ENCODE results near the gene SIK2. TPM values are rescaled to one million over a fixed set of nuclear protein-coding genes. Genes with fewer than 3 reads are reported as not detected.
A peak's percentile ranks its signal among the peaks of the same experiment; 100 is the strongest.

SIK2 gene
- total and polyA plus RNA-seq, 9 of the 15 experiments (the other 6 are each of a cell fraction or from before 2014, with no cell fraction given), result 0.74 to 11.6 (median 3.8) TPM

DNA sequence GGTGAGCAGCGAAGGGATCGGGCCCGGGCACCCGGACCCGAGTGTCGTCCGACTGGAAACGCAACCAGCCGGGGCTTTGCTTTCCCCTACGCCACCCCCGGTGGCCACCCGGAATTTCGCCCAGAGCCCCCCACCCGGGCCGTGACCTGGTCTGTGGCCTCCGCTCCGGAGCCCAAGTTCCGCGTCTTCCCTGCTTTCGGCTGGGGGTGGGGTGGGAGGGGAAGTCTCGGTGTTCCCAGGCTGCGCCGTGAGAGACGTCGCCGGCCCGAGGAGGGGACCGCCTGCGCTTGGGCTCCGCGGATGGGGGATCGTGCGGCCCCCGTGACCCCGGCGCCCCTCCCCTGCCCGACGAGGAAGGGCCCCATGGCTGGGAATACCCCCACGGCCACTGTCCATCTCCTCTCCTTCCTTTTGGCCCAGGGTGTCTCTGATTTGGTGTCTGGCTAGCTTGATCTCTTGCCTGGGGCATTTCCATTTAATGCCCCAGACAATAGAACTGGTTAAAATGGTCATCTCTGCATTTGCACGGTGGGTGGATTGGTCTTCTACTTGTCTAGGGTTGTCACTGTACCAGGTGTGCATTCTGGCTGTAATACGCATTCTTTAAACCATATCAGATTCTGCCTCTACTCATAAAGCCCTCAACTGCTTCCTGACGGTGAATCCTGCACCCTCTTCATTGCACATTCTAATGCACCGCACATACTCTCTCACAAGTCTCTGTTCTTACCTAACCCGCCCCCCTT is 789 bp downstream of the SIK2 start:
- BruUV-seq (replicated peaks), result no TSS peak
- CTCF ChIA-PET (ENCODE audit: low intra/inter-chr PET ratio), result interaction anchor here (0.7 to 5.8 kb wide), 4 partner anchors 174 to 238 kb away, joined by 5 to 38 read pairs (median 13); no protein-coding TSS in a partner anchor
- Histone ChIP-seq H4K20me1 (replicated peaks; ENCODE audit: control insufficient read depth, insufficient read depth, low read length) (0 out of 2 replicates have a peak, but pooled peaks cover 4% of the 10 kb centered on the region), H3K4me3 (peak overlapping the region; percentile 66), H3K27me3 (ENCODE audit: control insufficient read depth in 2 of 2, insufficient read depth in 2 of 2, low read length in 2 of 2) (no peaks in the 10 kb centered on the region), H3K4me1 (replicated peaks in 1 of 2; ENCODE audit: control insufficient read depth in 2 of 2, insufficient read depth in 2 of 2, low read length in 2 of 2) (peaks cover 13 to 17% of the 10 kb centered on the region in 2 experiments; a peak in 4 of 5 replicates), H3K9me1 (ENCODE audit: control insufficient read depth, insufficient read depth, low read length) (no peaks in the 10 kb centered on the region), H3K27ac (ENCODE audit: extremely low read depth, low read depth, low read length) (peak overlapping the region; percentile 84), H3K9ac (ENCODE audit: insufficient read depth in 1 of 2, low read depth in 2 of 2, low read length in 2 of 2) (peak overlapping the region; percentile 80 to 99), H2AFZ (ENCODE audit: low read depth, low read length) (peak overlapping the region; percentile 89), H3K9me3 (replicated peaks; ENCODE audit: control insufficient read depth, insufficient read depth, low read depth, low read length) (no peaks in the 10 kb centered on the region), H3K79me2 (ENCODE audit: control insufficient read depth, insufficient read depth, low read length) (peaks cover 52% of the 10 kb centered on the region), H3K36me3 (ENCODE audit: control insufficient read depth, insufficient read depth, low read length) (no peaks in the 10 kb centered on the region), H3K4me2 (ENCODE audit: insufficient read depth, low read length) (peak overlapping the region; percentile 82)
- 3% methylated on average over 14 of the region's 44 CpGs for WGBS (ENCODE audit: insufficient coverage, low coverage, missing lambda C conversion rate)
- FAIRE-seq, result no peak
- POLR2A ChIA-PET, result interaction anchor here (0.7 to 1.1 kb wide), 6 partner anchors 13 to 268 kb away, joined by 3 to 4 read pairs (median 4); no protein-coding TSS in a partner anchor
- peak; percentile 38 for ATAC-seq
- intact Hi-C loops (cut with micrococcal nuclease), result loop anchor here (1.0 to 10.0 kb wide), 6 partner anchors 36 to 682 kb away; no protein-coding TSS in a partner anchor
- in situ Hi-C loops (cut with MboI), result loop anchor here (5.0 to 10.0 kb wide), 4 partner anchors 174 to 622 kb away; partner anchors contain the start of gene PTS
- DNase-seq (ENCODE audit: extremely low read depth in 1 of 4, low spot score in 3 of 4), result peak; percentile 43 to 58 (median 48)
- TF ChIP-seq YY1 (IDR thresholded peaks at IDR 0.05; ENCODE audit: borderline replicate concordance in 1 of 3, control insufficient read depth in 1 of 3, extremely low read depth in 1 of 3, insufficient read depth in 3 of 3, insufficient read length in 1 of 3, insufficient replicate concordance in 2 of 3, low read depth in 1 of 3, low read length in 2 of 3) (peak in 1 of 3 experiments; percentile 1), ZNF347 (CRISPR knock-in tag; IDR thresholded peaks at IDR 0.05; ENCODE audit: low read depth) (no peak), ZFX (CRISPR knock-in tag; IDR thresholded peaks at IDR 0.05) (peak; percentile 19; the same call in 1 of the 2 replicates), PCBP1 (IDR thresholded peaks at IDR 0.05; ENCODE audit: low read depth, low read length, poor library complexity, severe bottlenecking) (peak; percentile 51), BCL6 (CRISPR knock-in tag; IDR thresholded peaks at IDR 0.05) (no peak), BMI1 (IDR thresholded peaks at IDR 0.05; ENCODE audit: low read length) (no peak), HCFC1 (IDR thresholded peaks at IDR 0.05; ENCODE audit: low read depth, low read length) (0 out of 2 replicates have a peak, but pooled peaks have one; percentile 12), ARNT (IDR thresholded peaks at IDR 0.05) (no peak), ZBTB7A (IDR thresholded peaks at IDR 0.05; ENCODE audit: borderline replicate concordance, control insufficient read depth, low read depth, low read length) (peak; percentile 85; the same call in 1 of the 2 replicates)
- TF ChIP-seq, protein P1, sequence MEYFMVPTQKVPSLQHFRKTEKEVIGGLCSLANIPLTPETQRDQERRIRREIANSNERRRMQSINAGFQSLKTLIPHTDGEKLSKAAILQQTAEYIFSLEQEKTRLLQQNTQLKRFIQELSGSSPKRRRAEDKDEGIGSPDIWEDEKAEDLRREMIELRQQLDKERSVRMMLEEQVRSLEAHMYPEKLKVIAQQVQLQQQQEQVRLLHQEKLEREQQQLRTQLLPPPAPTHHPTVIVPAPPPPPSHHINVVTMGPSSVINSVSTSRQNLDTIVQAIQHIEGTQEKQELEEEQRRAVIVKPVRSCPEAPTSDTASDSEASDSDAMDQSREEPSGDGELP (CRISPR knock-in tag; IDR thresholded peaks at IDR 0.05; ENCODE audit: borderline replicate concordance), result peak; percentile 43
- TF ChIP-seq, protein P2, sequence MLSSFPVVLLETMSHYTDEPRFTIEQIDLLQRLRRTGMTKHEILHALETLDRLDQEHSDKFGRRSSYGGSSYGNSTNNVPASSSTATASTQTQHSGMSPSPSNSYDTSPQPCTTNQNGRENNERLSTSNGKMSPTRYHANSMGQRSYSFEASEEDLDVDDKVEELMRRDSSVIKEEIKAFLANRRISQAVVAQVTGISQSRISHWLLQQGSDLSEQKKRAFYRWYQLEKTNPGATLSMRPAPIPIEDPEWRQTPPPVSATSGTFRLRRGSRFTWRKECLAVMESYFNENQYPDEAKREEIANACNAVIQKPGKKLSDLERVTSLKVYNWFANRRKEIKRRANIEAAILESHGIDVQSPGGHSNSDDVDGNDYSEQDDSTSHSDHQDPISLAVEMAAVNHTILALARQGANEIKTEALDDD (IDR thresholded peaks at IDR 0.05), result peak; percentile 55
- TF ChIP-seq, protein P3, sequence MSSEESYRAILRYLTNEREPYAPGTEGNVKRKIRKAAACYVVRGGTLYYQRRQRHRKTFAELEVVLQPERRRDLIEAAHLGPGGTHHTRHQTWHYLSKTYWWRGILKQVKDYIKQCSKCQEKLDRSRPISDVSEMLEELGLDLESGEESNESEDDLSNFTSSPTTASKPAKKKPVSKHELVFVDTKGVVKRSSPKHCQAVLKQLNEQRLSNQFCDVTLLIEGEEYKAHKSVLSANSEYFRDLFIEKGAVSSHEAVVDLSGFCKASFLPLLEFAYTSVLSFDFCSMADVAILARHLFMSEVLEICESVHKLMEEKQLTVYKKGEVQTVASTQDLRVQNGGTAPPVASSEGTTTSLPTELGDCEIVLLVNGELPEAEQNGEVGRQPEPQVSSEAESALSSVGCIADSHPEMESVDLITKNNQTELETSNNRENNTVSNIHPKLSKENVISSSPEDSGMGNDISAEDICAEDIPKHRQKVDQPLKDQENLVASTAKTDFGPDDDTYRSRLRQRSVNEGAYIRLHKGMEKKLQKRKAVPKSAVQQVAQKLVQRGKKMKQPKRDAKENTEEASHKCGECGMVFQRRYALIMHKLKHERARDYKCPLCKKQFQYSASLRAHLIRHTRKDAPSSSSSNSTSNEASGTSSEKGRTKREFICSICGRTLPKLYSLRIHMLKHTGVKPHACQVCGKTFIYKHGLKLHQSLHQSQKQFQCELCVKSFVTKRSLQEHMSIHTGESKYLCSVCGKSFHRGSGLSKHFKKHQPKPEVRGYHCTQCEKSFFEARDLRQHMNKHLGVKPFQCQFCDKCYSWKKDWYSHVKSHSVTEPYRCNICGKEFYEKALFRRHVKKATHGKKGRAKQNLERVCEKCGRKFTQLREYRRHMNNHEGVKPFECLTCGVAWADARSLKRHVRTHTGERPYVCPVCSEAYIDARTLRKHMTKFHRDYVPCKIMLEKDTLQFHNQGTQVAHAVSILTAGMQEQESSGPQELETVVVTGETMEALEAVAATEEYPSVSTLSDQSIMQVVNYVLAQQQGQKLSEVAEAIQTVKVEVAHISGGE (CRISPR knock-in tag; IDR thresholded peaks at IDR 0.05), result peak in 2 of 3 experiments; percentile 56 to 87; a peak in 2 of 6 replicates
